Cardiac muscle cell (in vitro differentiated cells and primary cell): Measurements from ENCODE around the gene FEM1B. TPM values are rescaled to one million over a fixed set of nuclear protein-coding genes. Genes with fewer than 3 reads are reported as not detected.
A peak's percentile ranks its signal among the peaks of the same experiment; 100 is the strongest.

Experiments used
- DNase-seq, 2 donors: peaks; one replicate each; pipeline versions ENCODE4 v3.0.0 to v3.0.0-alpha.2; 2010 to 2017; ENCODE audit warnings: low read depth in 1 of 2, low spot score in 1 of 2
- H3K27ac ChIP-seq: fragments of 200-600 bp; sonication (generic); 2 replicates; pipeline ENCODE4 v1.5.1; 2016
- H3K27me3 ChIP-seq: fragments of 200-600 bp; sonication (generic); 2 replicates; pipeline ENCODE4 v1.6.0; 2016; ENCODE audit warnings: control low read depth
- H3K36me3 ChIP-seq: fragments of 200-600 bp; sonication (generic); 2 replicates; pipeline ENCODE4 v1.5.1; 2016; ENCODE audit warnings: control low read depth
- H3K4me1 ChIP-seq: fragments of 200-600 bp; sonication (generic); 2 replicates; pipeline ENCODE4 v1.8.1; 2017; ENCODE audit warnings: low read depth, mild to moderate bottlenecking, mixed run types
- H3K4me3 ChIP-seq: fragments of 200-600 bp; sonication (generic); 2 replicates; pipeline ENCODE4 v1.5.1; 2016; ENCODE audit warnings: mild to moderate bottlenecking
- H3K9me3 ChIP-seq: fragments of 200-600 bp; sonication (generic); 2 replicates; pipeline ENCODE4 v1.5.1; 2017; ENCODE audit warnings: low read depth, mild to moderate bottlenecking, control low read depth
- polyA plus RNA-seq: library from polyadenylated mRNA; unstranded; fragments of >200 nt; fragmentation: Nextera tagmentation; extraction: Ambion mirVana; gene quantifications from 2 replicates; pipeline ENCODE4 v1.2.1, GENCODE V29; 2016
- total RNA-seq: library from RNA; depleted of rRNA; stranded (reverse); fragments of >200 nt; gene quantifications from 2 replicates; pipeline ENCODE4 v1.2.3, GENCODE V29; 2016
- TF ChIP-seq, protein P1 (sequence below): IDR thresholded peaks from 2 replicates; pipeline ENCODE4 v1.5.1; 2012; ENCODE audit warnings: low read depth, mild to moderate bottlenecking, low read length

The FEM1B gene
- total and polyA plus RNA-seq, 2 experiments from 2014 or later = 23.0 to 59.7 TPM

- H3K4me3 ChIP-seq = no peak overlapping the region
- TF ChIP-seq, protein P1, sequence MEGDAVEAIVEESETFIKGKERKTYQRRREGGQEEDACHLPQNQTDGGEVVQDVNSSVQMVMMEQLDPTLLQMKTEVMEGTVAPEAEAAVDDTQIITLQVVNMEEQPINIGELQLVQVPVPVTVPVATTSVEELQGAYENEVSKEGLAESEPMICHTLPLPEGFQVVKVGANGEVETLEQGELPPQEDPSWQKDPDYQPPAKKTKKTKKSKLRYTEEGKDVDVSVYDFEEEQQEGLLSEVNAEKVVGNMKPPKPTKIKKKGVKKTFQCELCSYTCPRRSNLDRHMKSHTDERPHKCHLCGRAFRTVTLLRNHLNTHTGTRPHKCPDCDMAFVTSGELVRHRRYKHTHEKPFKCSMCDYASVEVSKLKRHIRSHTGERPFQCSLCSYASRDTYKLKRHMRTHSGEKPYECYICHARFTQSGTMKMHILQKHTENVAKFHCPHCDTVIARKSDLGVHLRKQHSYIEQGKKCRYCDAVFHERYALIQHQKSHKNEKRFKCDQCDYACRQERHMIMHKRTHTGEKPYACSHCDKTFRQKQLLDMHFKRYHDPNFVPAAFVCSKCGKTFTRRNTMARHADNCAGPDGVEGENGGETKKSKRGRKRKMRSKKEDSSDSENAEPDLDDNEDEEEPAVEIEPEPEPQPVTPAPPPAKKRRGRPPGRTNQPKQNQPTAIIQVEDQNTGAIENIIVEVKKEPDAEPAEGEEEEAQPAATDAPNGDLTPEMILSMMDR = no peak
- H3K27ac ChIP-seq = peak overlapping the region; percentile 35
- DNase-seq = peak in 1 of 2 donors; percentile 44
- H3K36me3 ChIP-seq = no peaks in the 10 kb centered on the region
- peaks cover 5% of the 10 kb centered on the region for H3K4me1 ChIP-seq
- no peaks in the 10 kb centered on the region for H3K9me3 ChIP-seq
- H3K27me3 ChIP-seq = no peaks in the 10 kb centered on the region
Measured at GRCh38 chr15:68304589-68305337, 27.2 kb downstream of the FEM1B start.

GRCh38 chr15:68305420-68305871 lies 27.9 kb downstream of the FEM1B start:
- no peak overlapping the region for H3K27ac ChIP-seq
- TF ChIP-seq, protein P1 = no peak

GRCh38 chr15:68307131-68307928 lies 29.8 kb downstream of the FEM1B start:
- peaks cover 5% of the 10 kb centered on the region for H3K4me1 ChIP-seq
- no peak overlapping the region for H3K4me3 ChIP-seq
- no peaks in the 10 kb centered on the region for H3K36me3 ChIP-seq
- no peaks in the 10 kb centered on the region for H3K9me3 ChIP-seq
- H3K27me3 ChIP-seq = no peaks in the 10 kb centered on the region
- TF ChIP-seq, protein P1 = no peak
- H3K27ac ChIP-seq = no peak overlapping the region
- DNase-seq = no peak

More at GRCh38 chr15:68305420-68305871, 27.9 kb downstream of the FEM1B start:
- Histone ChIP-seq H3K4me1 (peaks cover 5% of the 10 kb centered on the region), H3K27me3 (no peaks in the 10 kb centered on the region), H3K36me3 (no peaks in the 10 kb centered on the region), H3K9me3 (no peaks in the 10 kb centered on the region), H3K4me3 (no peak overlapping the region)
- DNase-seq = no peak

GRCh38 chr15:68309024-68309423 lies 31.5 kb downstream of the FEM1B start:
- no peak for DNase-seq

DNA sequence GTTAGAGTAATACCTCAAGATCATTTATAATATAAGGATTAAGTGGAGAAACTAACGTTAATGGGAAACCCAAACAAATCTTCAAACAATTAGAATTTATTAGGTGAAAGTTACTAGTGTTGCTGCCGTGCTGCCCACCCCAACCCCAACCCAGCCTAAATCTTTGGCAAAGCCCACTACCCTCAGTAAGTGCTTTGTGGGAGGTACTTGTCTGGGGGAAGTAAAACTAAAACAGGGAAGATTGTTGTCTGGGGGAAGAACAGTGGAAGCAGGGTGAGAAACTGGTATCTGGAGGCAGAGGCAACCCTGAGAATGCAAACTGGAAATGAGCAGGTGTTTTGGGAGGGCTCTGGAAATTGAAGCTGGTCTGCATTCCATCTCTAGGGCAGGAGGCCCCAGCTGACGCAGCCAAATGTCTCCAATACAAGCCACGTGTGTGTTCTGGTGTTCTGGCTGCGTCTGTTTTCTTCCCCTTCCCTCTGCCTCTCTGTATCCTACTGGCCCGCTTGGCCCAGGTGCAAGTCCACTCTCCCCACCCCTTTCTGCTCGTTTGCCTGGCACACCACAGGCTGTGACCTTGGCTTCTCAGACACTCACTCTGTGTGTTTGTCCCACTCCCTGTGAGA lies 32.7 kb downstream of the FEM1B start:
- Histone ChIP-seq H3K36me3 (no peaks in the 10 kb centered on the region), H3K4me1 (no peaks in the 10 kb centered on the region), H3K27ac (no peak overlapping the region), H3K27me3 (no peaks in the 10 kb centered on the region), H3K9me3 (no peaks in the 10 kb centered on the region), H3K4me3 (no peak overlapping the region)
- TF ChIP-seq, protein P1 = no peak
- DNase-seq = no peak

More at GRCh38 chr15:68309024-68309423, 31.5 kb downstream of the FEM1B start:
- TF ChIP-seq, protein P1 = no peak
- no peak overlapping the region for H3K4me3 ChIP-seq
- no peaks in the 10 kb centered on the region for H3K27me3 ChIP-seq
- no peak overlapping the region for H3K27ac ChIP-seq
- H3K9me3 ChIP-seq = no peaks in the 10 kb centered on the region
- H3K4me1 ChIP-seq = peaks cover 5% of the 10 kb centered on the region
- no peaks in the 10 kb centered on the region for H3K36me3 ChIP-seq
